NOMO-1 treated with DMSO at 0.1 percent for 48 hours (cell line): ENCODE data around the gene TUBB4B.

Experiments
- DNase-seq: peaks from one replicate; lab custom pipeline; 2025; ENCODE audit not compliant: unreplicated experiment; lab: John Stamatoyannopoulos, UW

Gene TUBB4B

GRCh38 chr9:137240841-137241489 is at the start of gene TUBB4B:
Gene TUBB4B, plus strand, starts transcription at chr9:137241287. Its CDS starts 74 bp downstream, at chr9:137241361.
- peak; percentile 100 for DNase-seq

GRCh38 chr9:137191691-137192447 is 49.2 kb upstream of the TUBB4B start:
- no peak for DNase-seq

GRCh38 chr9:137192448-137192780 is 48.7 kb upstream of the TUBB4B start:
- no peak for DNase-seq

- DNase-seq: no peak
These were observed 48.2 kb upstream of the TUBB4B start for GRCh38 chr9:137192859-137193258.

DNA sequence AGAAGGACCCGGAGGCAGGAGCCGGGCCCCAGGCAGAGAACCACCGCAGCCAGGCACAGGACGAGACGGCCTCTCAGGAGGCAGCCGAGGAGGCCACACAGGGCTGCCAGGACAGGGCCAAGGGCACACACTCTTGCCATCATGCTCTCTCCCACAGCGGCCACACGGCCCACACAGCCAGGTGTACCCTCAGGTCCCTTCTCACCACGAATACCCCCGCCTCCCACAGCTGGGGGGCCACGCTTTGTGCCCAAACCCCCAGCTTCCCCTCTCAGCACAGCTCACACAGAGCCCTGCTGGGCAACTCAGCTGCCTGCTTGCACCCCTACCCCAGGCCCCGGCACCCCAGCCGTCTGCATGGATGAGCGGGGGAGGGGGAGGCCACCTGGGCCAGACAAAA is 47.3 kb upstream of the TUBB4B start:
- no peak for DNase-seq

- no peak for DNase-seq
These were observed 46.7 kb upstream of the TUBB4B start for GRCh38 chr9:137194388-137194787.

DNA sequence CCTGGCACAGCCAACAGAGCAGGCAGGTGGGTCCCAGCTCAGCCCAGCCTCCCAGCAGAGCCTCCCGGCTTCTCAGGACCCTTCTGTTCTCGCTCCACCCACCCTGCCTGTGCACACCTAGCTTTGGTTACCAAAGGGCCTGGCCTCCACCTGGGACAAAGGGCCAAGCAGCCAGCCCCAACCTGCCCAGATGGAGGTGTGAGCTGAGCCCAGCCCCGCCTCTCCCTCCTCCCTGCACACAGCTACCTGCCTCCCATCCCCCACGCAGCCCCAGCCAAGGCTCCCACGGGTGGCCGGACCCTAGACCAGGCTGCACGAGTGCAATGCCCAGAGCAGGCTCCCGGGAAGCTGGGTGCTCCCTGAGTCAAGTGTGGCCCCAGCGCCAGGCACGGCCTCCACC is 46.2 kb upstream of the TUBB4B start:
- no peak for DNase-seq

DNA sequence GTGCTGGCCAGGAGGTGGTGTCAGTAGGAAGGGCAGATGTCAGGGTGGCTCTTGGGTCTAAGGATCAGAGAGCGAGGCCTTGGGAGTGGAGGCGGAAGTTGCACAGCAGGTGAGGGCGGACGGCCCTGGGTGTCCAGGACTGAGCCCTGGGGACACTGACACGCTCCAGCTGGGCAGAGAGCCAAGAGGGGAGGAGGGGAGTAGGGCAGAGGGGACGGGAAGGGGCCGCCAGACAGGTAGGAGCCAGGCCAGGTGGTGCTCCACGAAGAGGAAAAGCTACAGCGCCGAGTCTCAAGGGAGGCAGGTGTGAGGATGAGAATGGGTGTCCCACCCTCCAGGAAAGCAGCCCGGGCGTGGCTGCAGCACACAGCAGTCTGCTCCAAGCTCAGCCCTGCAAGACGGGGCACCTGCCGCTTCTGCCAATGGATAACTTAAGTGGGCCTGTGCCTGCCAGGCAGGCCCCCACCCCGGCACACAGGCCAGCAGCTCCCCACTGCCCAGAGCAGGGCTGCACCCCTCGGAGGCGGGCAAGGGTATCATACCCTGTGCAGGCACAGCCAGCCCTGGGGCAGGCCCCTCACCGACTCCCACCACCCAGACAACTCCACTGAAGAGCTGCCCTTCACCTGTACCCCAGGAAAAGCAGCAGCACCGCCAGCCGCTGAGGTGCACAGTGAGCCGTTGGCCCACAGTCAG is 45.4 kb upstream of the TUBB4B start:
- DNase-seq: no peak

GRCh38 chr9:137198051-137198901 is 42.8 kb upstream of the TUBB4B start:
- no peak for DNase-seq

- DNase-seq: no peak
These were observed 42.2 kb upstream of the TUBB4B start for GRCh38 chr9:137198902-137199283.

GRCh38 chr9:137199411-137200121 is 41.5 kb upstream of the TUBB4B start:
- DNase-seq: no peak

- peak; percentile 100 for DNase-seq
These were observed 40.5 kb upstream of the TUBB4B start, which contains the start of gene TPRN for GRCh38 chr9:137200311-137201204. Gene TPRN, minus strand, starts transcription at chr9:137200741. Its CDS starts 30 bp downstream, at chr9:137200711.

GRCh38 chr9:137201205-137201868 is 39.8 kb upstream of the TUBB4B start:
- DNase-seq: no peak

DNA sequence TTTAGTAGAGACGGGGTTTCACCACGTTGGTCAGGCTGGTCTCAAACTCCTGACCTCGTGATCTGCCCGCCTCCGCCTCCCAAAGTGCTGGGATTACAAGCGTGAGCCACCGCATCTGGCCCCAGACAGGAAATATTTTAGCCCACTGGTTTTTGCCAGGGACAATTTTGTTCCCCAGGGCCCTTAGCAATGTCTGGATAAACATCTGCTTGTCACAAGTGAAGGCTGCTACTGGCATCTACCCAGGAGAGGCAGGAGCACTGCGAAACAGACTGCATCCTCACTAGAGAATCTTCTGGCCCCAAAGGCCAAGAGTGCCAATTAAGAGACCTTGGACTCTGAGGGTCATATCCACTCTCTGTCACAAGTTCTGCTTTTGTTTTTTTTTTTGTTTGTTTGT is 38.1 kb upstream of the TUBB4B start:
- no peak for DNase-seq

DNA sequence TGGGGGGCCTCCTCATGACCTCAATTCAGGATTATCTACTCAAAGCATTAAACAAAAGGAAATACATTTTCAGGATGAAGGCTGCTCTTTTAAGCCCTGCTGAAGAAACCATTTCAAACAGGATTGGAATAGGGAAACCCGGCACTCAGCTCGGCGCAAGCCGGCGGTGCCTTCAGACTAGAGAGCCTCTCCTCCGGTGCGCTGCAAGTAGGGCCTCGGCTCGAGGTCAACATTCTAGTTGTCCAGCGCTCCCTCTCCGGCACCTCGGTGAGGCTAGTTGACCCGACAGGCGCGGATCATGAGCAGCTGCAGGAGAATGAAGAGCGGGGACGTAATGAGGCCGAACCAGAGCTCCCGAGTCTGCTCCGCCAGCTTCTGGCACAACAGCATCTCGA is 36.4 kb upstream of the TUBB4B start:
- DNase-seq: no peak

- DNase-seq: peak; percentile 92
These were observed 35.7 kb upstream of the TUBB4B start, which contains the start of the genes NDOR1 and TMEM203 for GRCh38 chr9:137205126-137206069. Gene NDOR1, plus strand, starts transcription at chr9:137205700. Its CDS starts 78 bp downstream, at chr9:137205778. Gene TMEM203, minus strand, starts transcription at chr9:137205648. Its CDS starts 234 bp downstream, at chr9:137205414.

DNA sequence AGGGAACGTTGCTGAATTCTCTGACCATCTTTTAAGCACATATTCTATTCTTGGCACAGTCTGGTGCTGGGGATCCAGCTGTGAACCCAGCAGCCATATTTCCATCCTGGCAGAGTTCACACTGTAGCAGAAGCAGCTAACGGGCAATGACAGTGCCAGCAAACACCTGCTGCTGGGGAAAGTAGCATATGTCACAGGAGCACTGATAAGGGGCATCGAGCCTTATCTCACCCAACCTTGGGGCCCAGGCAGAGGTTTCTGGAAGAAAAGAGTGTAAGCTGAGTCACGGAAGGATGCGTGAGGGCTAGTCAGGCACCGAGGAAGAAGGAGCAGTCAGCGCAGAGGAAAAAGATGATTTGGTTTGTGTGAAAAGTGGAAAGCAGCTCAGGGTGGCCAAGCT is 34.5 kb upstream of the TUBB4B start:
- DNase-seq: no peak

GRCh38 chr9:137211532-137211931 is 29.6 kb upstream of the TUBB4B start:
- DNase-seq: no peak
